Breast epithelium (tissue), 3 donors: ENCODE data around the gene KCNQ5.

ENCODE experiments used
- POLR2A ChIP-seq: fragments of 450-650 bp; IDR thresholded peaks from one replicate; pipeline ENCODE4 v1.6.1; 2016; ENCODE audit warnings: antibody characterized with exemption, mild to moderate bottlenecking, moderate library complexity
- POLR2AphosphoS5 ChIP-seq, 3 donors: sonication (generic); formaldehyde crosslinking; IDR thresholded peaks; one replicate each; pipeline ENCODE4 v1.6.1; 2017; ENCODE audit warnings: antibody characterized with exemption in 3 of 3
- TF ChIP-seq, protein P1 (sequence below), 3 donors: fragments of 450-650 bp; IDR thresholded peaks; one replicate each; pipeline ENCODE4 v1.5.1; 2016 to 2017; ENCODE audit warnings: antibody characterized with exemption in 3 of 3, mild to moderate bottlenecking in 3 of 3, moderate library complexity in 3 of 3

DNA sequence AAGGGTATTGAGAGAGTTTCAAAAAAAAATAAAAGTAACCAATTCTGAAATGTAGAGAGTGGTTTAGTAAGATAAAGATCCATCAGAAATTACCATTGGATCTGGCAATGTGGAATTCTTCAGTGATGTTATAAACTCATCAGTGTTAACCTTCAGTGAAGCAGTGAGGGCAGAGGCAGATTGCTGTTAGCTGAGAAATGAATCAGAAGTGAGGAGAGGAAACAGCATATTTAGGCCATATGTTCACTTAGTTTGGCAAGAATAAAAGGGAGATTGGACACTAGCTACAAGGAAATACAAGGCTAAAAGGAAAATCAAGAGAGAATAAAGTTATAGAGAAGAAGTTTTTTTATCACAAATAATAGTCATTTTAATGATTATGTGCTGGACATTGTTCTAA lies 9.6 kb downstream of the KCNQ5 start:
- TF ChIP-seq, protein P1, sequence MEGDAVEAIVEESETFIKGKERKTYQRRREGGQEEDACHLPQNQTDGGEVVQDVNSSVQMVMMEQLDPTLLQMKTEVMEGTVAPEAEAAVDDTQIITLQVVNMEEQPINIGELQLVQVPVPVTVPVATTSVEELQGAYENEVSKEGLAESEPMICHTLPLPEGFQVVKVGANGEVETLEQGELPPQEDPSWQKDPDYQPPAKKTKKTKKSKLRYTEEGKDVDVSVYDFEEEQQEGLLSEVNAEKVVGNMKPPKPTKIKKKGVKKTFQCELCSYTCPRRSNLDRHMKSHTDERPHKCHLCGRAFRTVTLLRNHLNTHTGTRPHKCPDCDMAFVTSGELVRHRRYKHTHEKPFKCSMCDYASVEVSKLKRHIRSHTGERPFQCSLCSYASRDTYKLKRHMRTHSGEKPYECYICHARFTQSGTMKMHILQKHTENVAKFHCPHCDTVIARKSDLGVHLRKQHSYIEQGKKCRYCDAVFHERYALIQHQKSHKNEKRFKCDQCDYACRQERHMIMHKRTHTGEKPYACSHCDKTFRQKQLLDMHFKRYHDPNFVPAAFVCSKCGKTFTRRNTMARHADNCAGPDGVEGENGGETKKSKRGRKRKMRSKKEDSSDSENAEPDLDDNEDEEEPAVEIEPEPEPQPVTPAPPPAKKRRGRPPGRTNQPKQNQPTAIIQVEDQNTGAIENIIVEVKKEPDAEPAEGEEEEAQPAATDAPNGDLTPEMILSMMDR (IDR thresholded peaks at IDR 0.05), result no peak
- no peak for TF ChIP-seq POLR2AphosphoS5 (IDR thresholded peaks at IDR 0.05)
- TF ChIP-seq POLR2A, result no peak
